ENCODE data around the gene SKAP2.
"Not testable (repeated sequence)": the region's sequence is repeated elsewhere in the genome, so short reads cannot be mapped to it uniquely, and the experiment has no call there.

SKAP2 gene

DNA sequence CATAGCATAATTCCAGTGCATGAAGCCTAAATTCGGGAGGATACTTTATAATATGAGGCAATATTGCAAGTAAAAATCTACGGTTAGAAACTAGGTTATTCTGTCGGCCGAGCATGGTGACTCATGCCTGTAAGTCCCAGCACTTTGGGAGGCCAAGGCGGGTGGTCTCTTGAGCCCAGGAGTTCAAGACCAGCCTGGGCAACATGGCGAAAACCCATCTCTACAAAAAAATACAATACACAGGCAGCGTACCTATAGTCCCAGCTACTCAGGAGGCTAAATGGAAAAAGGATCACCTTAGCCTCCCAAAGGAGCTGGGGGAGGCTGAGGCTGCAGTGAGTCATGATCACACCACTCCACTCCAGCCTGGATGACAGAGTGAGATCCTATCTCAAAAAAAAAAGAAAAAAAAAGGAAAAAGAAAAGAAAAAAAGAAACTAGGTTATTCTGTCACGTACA, 14.2 kb downstream of the SKAP2 start:
- no peak for DNase-seq (ENCODE audit: low read depth)
- H3K4me3 ChIP-seq (ENCODE audit: low read depth, low read length), result no peak overlapping the region
- TF ChIP-seq, protein P1, sequence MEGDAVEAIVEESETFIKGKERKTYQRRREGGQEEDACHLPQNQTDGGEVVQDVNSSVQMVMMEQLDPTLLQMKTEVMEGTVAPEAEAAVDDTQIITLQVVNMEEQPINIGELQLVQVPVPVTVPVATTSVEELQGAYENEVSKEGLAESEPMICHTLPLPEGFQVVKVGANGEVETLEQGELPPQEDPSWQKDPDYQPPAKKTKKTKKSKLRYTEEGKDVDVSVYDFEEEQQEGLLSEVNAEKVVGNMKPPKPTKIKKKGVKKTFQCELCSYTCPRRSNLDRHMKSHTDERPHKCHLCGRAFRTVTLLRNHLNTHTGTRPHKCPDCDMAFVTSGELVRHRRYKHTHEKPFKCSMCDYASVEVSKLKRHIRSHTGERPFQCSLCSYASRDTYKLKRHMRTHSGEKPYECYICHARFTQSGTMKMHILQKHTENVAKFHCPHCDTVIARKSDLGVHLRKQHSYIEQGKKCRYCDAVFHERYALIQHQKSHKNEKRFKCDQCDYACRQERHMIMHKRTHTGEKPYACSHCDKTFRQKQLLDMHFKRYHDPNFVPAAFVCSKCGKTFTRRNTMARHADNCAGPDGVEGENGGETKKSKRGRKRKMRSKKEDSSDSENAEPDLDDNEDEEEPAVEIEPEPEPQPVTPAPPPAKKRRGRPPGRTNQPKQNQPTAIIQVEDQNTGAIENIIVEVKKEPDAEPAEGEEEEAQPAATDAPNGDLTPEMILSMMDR (IDR thresholded peaks at IDR 0.05; ENCODE audit: low read depth, low read length, missing control alignments), result no peak

DNA sequence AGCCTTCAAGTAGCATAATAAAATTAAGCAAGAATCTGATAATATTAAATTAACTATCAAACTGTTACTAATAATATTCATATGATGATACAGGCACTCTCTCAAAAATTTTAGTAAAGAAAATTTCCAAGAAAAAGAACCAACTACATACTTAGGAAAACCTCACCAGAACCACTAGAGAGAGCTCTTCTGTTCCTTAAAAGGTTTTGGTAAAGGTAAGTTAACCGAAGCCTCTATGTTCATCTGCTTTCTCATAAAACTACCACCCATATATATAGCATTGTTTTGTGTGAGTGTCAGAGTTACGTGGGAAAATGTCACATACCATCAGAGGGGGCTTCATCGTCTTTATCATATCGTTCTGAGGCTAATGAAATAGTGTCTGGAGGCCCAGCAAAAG, 20.7 kb downstream of the SKAP2 start:
- TF ChIP-seq, protein P1 (IDR thresholded peaks at IDR 0.05; ENCODE audit: low read depth, low read length, missing control alignments), result no peak
- no peak for DNase-seq (ENCODE audit: low read depth)
- H3K4me3 ChIP-seq (ENCODE audit: low read depth, low read length), result no peak overlapping the region

DNA sequence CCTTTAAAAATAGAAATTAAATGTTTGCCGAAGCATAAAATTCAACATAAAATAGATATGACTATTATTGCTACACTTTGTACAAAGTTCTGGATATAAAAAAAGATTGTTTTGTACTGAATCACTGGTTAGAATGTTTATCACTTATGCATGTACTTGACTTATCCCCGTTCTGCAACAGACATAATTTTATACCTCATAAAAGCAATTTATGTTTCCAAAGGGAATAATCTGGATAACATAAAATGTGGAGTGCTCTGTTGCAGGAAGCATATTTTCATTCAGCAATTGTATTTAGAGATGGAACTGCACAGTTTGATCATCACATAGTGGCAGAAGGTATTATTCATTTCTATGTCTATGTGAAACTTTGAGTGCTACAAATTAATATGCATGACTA, 21.5 kb downstream of the SKAP2 start:
- TF ChIP-seq, protein P1 (IDR thresholded peaks at IDR 0.05; ENCODE audit: low read depth, low read length, missing control alignments), result no peak
- no peak for DNase-seq (ENCODE audit: low read depth)
- no peak overlapping the region for H3K4me3 ChIP-seq (ENCODE audit: low read depth, low read length)

DNA sequence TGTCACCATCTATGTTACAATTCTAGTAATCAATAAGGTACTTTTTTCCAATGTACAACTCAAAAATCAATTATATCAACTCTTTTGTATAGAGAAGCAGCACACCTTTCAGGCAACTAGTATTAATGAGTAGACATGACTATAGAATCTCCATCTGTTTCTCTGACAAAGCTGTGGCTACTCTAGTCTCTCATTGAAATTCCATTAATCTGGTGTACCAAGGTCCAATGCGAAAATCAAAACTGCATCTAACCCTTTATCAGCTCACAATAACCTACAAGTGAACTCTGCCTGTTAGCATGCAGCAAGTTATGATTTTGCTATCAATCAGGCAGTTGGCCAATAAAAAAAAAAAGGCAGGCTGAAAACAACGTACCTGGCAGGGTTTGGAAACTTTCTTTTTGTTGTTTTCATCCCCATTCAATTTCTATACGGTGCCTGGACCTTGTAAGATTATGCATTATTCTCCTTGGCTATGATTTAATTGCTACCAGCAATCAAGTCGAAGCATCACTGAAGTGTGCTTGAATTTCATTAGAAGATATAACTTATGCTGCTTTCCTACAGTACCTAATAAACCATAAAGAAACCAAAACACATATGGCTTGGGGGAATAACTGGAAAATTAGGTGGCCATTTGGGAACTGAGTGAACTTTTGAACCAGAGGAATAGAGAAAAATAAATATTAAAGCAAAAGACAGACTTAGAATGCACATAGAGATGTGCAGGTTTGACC, 23.2 kb downstream of the SKAP2 start:
- TF ChIP-seq, protein P1 (IDR thresholded peaks at IDR 0.05; ENCODE audit: low read depth, low read length, missing control alignments), result no peak
- DNase-seq (ENCODE audit: low read depth), result no peak
- no peak overlapping the region for H3K4me3 ChIP-seq (ENCODE audit: low read depth, low read length)

DNA sequence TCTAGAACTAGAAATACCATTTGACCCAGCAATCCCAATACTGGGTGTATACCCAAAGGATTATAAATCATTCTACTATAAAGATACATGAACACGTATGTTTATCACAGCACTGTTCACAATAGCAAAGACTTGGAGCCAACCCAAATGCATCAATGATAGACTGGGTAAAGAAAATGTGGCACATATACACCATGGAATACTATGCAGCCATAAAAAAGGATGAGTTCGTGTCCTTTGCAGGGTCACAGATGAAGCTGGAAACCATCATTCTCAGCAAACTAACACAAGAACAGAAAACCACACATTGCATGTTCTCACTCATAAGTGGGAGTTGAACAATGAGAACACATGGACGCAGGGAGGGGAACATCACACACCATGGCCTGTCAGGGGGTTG, 27.6 kb downstream of the SKAP2 start:
- not testable (repeated sequence) for DNase-seq (ENCODE audit: low read depth); H3K4me3 ChIP-seq (ENCODE audit: low read depth, low read length)

DNA sequence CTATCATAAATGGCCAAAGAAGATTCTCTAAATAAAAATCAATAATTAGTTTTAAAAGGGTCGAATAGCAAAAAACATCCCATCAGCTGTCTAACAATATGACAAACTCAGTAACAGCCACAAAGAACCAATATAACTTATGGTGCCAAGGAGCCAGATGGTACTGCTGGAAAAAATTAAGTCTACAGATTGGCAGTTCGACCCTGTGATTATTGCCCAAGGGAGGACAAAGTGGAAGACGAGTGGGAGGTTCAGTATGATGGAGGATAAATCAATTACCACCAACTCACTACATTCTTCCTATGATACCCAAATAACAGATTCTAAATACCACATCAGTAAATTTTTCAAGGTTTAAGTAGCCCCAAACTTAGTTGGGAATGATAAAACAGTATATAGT, 49.0 kb downstream of the SKAP2 start:
- TF ChIP-seq, protein P1 (IDR thresholded peaks at IDR 0.05; ENCODE audit: low read depth, low read length, missing control alignments), result no peak
- no peak overlapping the region for H3K4me3 ChIP-seq (ENCODE audit: low read depth, low read length)
- DNase-seq (ENCODE audit: low read depth), result no peak

DNA sequence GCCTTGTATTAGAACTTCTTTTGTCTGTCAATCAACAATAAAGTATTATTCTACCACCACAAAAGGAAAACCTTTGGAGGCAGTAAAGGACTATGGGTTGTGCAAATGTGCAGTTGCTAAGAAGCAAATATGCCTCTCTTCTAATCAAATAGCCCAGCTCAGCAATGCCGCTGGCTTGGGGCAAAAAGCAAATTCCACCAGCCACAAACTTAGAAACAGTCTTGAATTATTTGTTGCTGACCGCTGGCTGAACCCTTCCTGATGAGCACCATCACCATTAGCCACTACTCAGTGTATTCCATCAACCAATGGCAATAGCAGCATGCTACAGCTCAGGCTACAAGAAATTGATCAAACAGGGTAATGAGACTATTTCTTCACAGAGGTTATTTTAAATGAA, 51.0 kb downstream of the SKAP2 start:
- DNase-seq (ENCODE audit: low read depth), result no peak
- TF ChIP-seq, protein P1 (IDR thresholded peaks at IDR 0.05; ENCODE audit: low read depth, low read length, missing control alignments), result no peak
- H3K4me3 ChIP-seq (ENCODE audit: low read depth, low read length), result no peak overlapping the region

Measured in GM12864 (cell line).